ENCODE measurements around the gene ARFGAP3.
A peak's percentile ranks its signal among the peaks of the same experiment; 100 is the strongest.
"Not testable (repeated sequence)": the region's sequence is repeated elsewhere in the genome, so short reads cannot be mapped to it uniquely, and the experiment has no call there.

The ARFGAP3 gene

GRCh38 chr22:42786606-42787356, 70.3 kb downstream of the ARFGAP3 start:
- Histone ChIP-seq H3K27me3 (replicated peaks; ENCODE audit: control insufficient read depth, insufficient read depth, low read length) (no peaks in the 10 kb centered on the region), H3K36me3 (ENCODE audit: control insufficient read depth, insufficient read depth, low read length) (no peaks in the 10 kb centered on the region), H3K4me3 (replicated peaks; ENCODE audit: low read depth, low read length) (no peak overlapping the region)
- TF ChIP-seq CTCF (IDR thresholded peaks at IDR 0.05; ENCODE audit: insufficient read depth, low read length, poor library complexity, severe bottlenecking) = no peak
- no peak for DNase-seq (ENCODE audit: extremely low read depth, insufficient read length)

- Histone ChIP-seq H3K4me3 (replicated peaks; ENCODE audit: low read depth, low read length) (no peak overlapping the region), H3K36me3 (ENCODE audit: control insufficient read depth, insufficient read depth, low read length) (no peaks in the 10 kb centered on the region), H3K27me3 (replicated peaks; ENCODE audit: control insufficient read depth, insufficient read depth, low read length) (no peaks in the 10 kb centered on the region)
- no peak for TF ChIP-seq CTCF (IDR thresholded peaks at IDR 0.05; ENCODE audit: insufficient read depth, low read length, poor library complexity, severe bottlenecking)
- DNase-seq (ENCODE audit: extremely low read depth, insufficient read length) = no peak
Measured at GRCh38 chr22:42785706-42786499, 71.2 kb downstream of the ARFGAP3 start.

GRCh38 chr22:42782306-42782705, 74.8 kb downstream of the ARFGAP3 start:
- not testable (repeated sequence) for DNase-seq (ENCODE audit: extremely low read depth, insufficient read length); H3K36me3 ChIP-seq (ENCODE audit: control insufficient read depth, insufficient read depth, low read length); H3K4me3 ChIP-seq (replicated peaks; ENCODE audit: low read depth, low read length); H3K27me3 ChIP-seq (replicated peaks; ENCODE audit: control insufficient read depth, insufficient read depth, low read length)

GRCh38 chr22:42780070-42780540, 77.0 kb downstream of the ARFGAP3 start:
- no peak overlapping the region for H3K4me3 ChIP-seq (replicated peaks; ENCODE audit: low read depth, low read length)
- peak; percentile 72 for TF ChIP-seq CTCF (IDR thresholded peaks at IDR 0.05; ENCODE audit: insufficient read depth, low read length, poor library complexity, severe bottlenecking)
- no peaks in the 10 kb centered on the region for H3K27me3 ChIP-seq (replicated peaks; ENCODE audit: control insufficient read depth, insufficient read depth, low read length)
- no peaks in the 10 kb centered on the region for H3K36me3 ChIP-seq (ENCODE audit: control insufficient read depth, insufficient read depth, low read length)
- DNase-seq (ENCODE audit: extremely low read depth, insufficient read length) = peak; percentile 44

GRCh38 chr22:42777126-42777525, 79.9 kb downstream of the ARFGAP3 start:
- Histone ChIP-seq H3K27me3 (replicated peaks; ENCODE audit: control insufficient read depth, insufficient read depth, low read length) (no peaks in the 10 kb centered on the region), H3K4me3 (replicated peaks; ENCODE audit: low read depth, low read length) (no peak overlapping the region), H3K36me3 (ENCODE audit: control insufficient read depth, insufficient read depth, low read length) (no peaks in the 10 kb centered on the region)
- no peak for DNase-seq (ENCODE audit: extremely low read depth, insufficient read length)
- TF ChIP-seq CTCF (IDR thresholded peaks at IDR 0.05; ENCODE audit: insufficient read depth, low read length, poor library complexity, severe bottlenecking) = no peak

GRCh38 chr22:42773167-42773566, 83.9 kb downstream of the ARFGAP3 start:
- Histone ChIP-seq H3K4me3 (replicated peaks; ENCODE audit: low read depth, low read length) (no peak overlapping the region), H3K27me3 (replicated peaks; ENCODE audit: control insufficient read depth, insufficient read depth, low read length) (no peaks in the 10 kb centered on the region), H3K36me3 (ENCODE audit: control insufficient read depth, insufficient read depth, low read length) (no peaks in the 10 kb centered on the region)
- TF ChIP-seq CTCF (IDR thresholded peaks at IDR 0.05; ENCODE audit: insufficient read depth, low read length, poor library complexity, severe bottlenecking) = no peak
- no peak for DNase-seq (ENCODE audit: extremely low read depth, insufficient read length)
